ENCODE measurements around the gene MYO15B. TPM values are rescaled to one million over a fixed set of nuclear protein-coding genes. Genes with fewer than 3 reads are reported as not detected.

Gene MYO15B
- total and polyA plus RNA-seq, 2 experiments from 2014 or later = 21.3 to 101 TPM

DNA sequence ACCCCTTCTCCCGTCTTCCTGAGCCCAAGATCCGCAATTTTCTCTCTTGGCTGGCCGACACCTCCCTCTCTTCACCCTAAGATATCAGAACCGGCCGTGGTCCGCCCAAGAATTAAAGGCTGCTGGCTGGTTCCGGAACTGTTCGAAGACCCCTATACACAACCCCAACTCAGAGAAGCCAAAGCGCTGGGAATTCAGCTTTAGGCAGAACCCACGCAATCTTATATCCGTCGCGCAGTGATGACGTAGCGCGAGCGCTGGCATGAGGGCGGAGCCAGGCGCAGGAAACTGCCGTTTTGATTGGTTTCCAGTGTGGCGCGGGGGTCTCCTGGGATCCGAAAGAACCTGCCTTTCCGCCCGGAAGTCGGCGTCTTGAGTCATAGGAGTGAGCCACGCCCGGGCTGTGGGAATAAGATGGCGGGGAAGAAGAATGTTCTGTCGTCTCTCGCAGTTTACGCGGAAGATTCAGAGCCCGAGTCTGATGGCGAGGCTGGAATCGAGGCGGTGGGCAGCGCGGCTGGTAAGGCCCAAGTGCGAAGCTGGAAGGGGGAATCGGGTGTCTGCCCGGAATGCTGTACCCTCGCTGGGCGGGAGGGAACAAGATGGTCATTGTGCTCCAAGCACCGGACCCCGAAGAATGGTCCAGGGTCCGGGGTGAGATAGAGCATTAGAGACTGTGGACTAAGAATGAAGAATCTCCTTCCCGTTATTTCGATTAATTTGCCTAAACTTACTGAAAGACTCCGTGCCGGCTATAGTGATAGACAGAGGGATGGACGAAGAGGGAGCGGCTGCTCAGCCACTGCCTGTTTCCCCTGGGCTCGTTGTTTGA lies 79.6 kb downstream of the MYO15B start, which contains the start of the genes RECQL5 and SAP30BP:
TSS of gene RECQL5 (minus strand) at position 196 of the 832 bp plus-strand sequence. CDS start 597 bp downstream, outside the sequence.
TSS of gene SAP30BP (plus strand) at position 380 of the 832 bp plus-strand sequence. CDS start at position 415, 35 bp downstream.
- peaks cover 21% of the 10 kb centered on the region for H3K36me3 ChIP-seq

DNA sequence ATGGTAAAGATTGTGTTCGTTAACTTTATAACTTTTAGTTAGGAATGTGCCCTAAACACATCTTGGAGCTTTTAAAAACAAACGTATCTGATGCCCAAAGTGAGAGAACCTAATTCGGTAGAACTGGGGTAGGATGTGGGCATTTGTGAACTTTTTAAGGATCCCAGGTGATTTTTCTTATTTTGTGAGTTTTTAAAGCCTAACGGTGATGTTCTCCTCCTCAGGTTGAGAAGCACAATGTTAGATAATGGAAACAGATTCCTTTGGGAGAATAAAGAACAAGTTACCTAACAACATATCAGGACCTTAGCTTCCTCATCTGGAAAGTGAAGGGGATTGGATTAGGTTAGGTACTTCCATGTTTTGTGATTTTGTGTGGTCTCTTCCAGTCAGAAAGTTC lies 80.2 kb downstream of the MYO15B start:
- TF ChIP-seq, protein P1, sequence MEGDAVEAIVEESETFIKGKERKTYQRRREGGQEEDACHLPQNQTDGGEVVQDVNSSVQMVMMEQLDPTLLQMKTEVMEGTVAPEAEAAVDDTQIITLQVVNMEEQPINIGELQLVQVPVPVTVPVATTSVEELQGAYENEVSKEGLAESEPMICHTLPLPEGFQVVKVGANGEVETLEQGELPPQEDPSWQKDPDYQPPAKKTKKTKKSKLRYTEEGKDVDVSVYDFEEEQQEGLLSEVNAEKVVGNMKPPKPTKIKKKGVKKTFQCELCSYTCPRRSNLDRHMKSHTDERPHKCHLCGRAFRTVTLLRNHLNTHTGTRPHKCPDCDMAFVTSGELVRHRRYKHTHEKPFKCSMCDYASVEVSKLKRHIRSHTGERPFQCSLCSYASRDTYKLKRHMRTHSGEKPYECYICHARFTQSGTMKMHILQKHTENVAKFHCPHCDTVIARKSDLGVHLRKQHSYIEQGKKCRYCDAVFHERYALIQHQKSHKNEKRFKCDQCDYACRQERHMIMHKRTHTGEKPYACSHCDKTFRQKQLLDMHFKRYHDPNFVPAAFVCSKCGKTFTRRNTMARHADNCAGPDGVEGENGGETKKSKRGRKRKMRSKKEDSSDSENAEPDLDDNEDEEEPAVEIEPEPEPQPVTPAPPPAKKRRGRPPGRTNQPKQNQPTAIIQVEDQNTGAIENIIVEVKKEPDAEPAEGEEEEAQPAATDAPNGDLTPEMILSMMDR (IDR thresholded peaks at IDR 0.05; ENCODE audit: low read depth, low read length) = no peak
- peak overlapping the region; percentile 66 for H3K4me3 ChIP-seq
- no peaks in the 10 kb centered on the region for H3K27me3 ChIP-seq
- peaks cover 7% of the 10 kb centered on the region for H3K4me1 ChIP-seq (ENCODE audit: low read depth)
- no peak for DNase-seq (ENCODE audit: low read depth in 1 of 2, low spot score in 1 of 2)
- H3K36me3 ChIP-seq = peaks cover 16% of the 10 kb centered on the region
- H3K27ac ChIP-seq = no peak overlapping the region
- no peaks in the 10 kb centered on the region for H3K9me3 ChIP-seq (ENCODE audit: low read depth)

More for the DNA sequence above, 79.6 kb downstream of the MYO15B start, which contains the start of the genes RECQL5 and SAP30BP:
- Histone ChIP-seq H3K27me3 (no peaks in the 10 kb centered on the region), H3K4me1 (ENCODE audit: low read depth) (peaks cover 7% of the 10 kb centered on the region), H3K9me3 (ENCODE audit: low read depth) (no peaks in the 10 kb centered on the region), H3K4me3 (peak within 1 kb of the TSS; percentile 66), H3K27ac (peak within 1 kb of the TSS; percentile 66)
- peak; percentile 99 for DNase-seq (ENCODE audit: low read depth in 1 of 2, low spot score in 1 of 2)
- TF ChIP-seq, protein P1 (IDR thresholded peaks at IDR 0.05; ENCODE audit: low read depth, low read length) = no peak

DNA sequence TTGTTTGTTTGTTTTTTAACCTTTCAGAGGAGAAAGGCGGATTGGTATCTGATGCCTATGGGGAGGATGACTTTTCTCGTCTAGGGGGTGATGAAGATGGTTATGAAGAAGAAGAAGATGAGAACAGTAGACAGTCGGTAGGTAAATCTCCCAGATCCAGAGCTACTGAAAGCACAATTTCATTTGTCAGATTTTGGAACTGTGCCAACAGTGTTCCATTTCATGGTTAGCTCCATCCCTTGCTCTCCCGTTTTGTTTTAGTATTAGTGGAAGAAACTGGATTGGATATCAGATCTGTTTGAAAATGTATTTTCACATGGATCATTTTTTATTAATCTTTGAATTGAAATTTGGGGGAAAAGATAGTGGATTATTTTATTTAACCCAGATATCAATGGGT lies 80.9 kb downstream of the MYO15B start:
- H3K4me3 ChIP-seq = peak overlapping the region; percentile 66
- no peak for DNase-seq (ENCODE audit: low read depth in 1 of 2, low spot score in 1 of 2)
- H3K4me1 ChIP-seq (ENCODE audit: low read depth) = peaks cover 7% of the 10 kb centered on the region
- no peak overlapping the region for H3K27ac ChIP-seq
- TF ChIP-seq, protein P1 (IDR thresholded peaks at IDR 0.05; ENCODE audit: low read depth, low read length) = no peak
- H3K9me3 ChIP-seq (ENCODE audit: low read depth) = no peaks in the 10 kb centered on the region
- H3K27me3 ChIP-seq = no peaks in the 10 kb centered on the region
- H3K36me3 ChIP-seq = peaks cover 21% of the 10 kb centered on the region

DNA sequence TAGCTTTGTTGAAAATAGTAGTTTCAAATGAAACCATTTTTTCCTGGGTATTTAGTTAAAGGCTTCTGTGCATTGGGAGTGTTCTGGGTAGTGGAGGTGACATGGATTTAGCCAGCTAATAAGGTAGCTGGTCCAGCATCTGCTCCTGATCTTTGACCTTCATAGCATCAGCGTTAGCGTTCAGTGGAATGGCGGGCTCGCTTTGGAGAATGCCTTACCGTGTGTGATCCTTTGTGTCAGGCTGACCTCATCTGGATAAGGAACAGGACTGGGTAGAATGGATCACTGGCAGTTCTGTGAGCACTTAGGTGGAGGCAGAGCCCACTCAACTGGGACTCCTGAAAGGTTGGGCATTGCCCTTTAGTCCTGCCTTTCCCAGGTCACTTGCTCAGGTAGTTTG lies 83.3 kb downstream of the MYO15B start:
- no peaks in the 10 kb centered on the region for H3K9me3 ChIP-seq (ENCODE audit: low read depth)
- peaks cover 7% of the 10 kb centered on the region for H3K4me1 ChIP-seq (ENCODE audit: low read depth)
- no peak for DNase-seq (ENCODE audit: low read depth in 1 of 2, low spot score in 1 of 2)
- H3K4me3 ChIP-seq = no peak overlapping the region
- no peaks in the 10 kb centered on the region for H3K27me3 ChIP-seq
- peaks cover 21% of the 10 kb centered on the region for H3K36me3 ChIP-seq
- TF ChIP-seq, protein P1 (IDR thresholded peaks at IDR 0.05; ENCODE audit: low read depth, low read length) = no peak
- H3K27ac ChIP-seq = no peak overlapping the region

DNA sequence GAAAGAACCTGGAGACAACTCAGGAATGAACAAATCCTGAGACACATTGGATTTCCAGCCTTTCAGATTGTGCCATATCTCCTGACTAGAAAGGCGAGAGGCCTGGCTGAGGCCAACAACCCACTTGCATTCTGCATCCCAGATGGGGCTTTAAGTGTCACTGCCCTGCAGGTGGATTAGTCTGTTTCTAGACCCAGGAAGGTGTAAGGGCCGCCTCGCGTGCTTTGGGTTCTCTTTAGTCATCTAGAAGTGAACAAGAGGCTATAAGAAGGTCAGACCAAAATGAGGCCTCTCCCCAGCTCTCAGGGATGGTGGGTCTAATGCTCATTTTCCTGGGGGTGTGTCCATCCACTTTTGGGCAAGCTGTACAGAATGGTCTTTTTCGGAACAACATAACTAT lies 84.4 kb downstream of the MYO15B start:
- Histone ChIP-seq H3K4me3 (no peak overlapping the region), H3K27me3 (no peaks in the 10 kb centered on the region), H3K27ac (no peak overlapping the region), H3K36me3 (peaks cover 21% of the 10 kb centered on the region), H3K9me3 (ENCODE audit: low read depth) (no peaks in the 10 kb centered on the region), H3K4me1 (ENCODE audit: low read depth) (peaks cover 4% of the 10 kb centered on the region)
- DNase-seq (ENCODE audit: low read depth in 1 of 2, low spot score in 1 of 2) = no peak
- TF ChIP-seq, protein P1 (IDR thresholded peaks at IDR 0.05; ENCODE audit: low read depth, low read length) = no peak
